Stimulated activated CD8-positive, alpha-beta memory T cell treated with anti-CD3 and anti-CD28 coated beads, Interleukin-15, amount 100 ng/mL, for 1 hour (primary cell): ENCODE results near the gene HEATR1.

ENCODE experiments used
- DNase-seq: peaks from one replicate; pipeline ENCODE4 v3.0.0-alpha.2; 2020; ENCODE audit warnings: low read depth

Gene HEATR1

DNA sequence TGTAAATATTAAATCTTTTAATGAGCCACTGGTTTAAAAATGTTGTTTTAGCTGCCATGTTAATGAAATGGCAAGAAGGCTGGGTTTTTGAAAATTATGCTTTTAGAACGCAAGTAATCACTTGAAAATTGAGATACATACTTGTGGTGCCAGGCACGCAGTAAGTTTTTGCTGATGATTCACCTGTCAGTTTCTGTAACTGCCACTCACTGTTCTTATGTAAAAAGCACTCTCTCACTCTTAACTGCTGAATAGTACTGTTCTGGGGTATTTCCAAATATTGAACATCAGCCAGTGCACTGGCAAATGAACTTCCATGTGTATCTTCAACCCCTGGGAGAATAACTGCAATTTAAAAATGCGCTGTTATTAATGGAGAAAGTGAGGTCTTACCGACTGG is 62.6 kb downstream of the HEATR1 start:
- no peak for DNase-seq

DNA sequence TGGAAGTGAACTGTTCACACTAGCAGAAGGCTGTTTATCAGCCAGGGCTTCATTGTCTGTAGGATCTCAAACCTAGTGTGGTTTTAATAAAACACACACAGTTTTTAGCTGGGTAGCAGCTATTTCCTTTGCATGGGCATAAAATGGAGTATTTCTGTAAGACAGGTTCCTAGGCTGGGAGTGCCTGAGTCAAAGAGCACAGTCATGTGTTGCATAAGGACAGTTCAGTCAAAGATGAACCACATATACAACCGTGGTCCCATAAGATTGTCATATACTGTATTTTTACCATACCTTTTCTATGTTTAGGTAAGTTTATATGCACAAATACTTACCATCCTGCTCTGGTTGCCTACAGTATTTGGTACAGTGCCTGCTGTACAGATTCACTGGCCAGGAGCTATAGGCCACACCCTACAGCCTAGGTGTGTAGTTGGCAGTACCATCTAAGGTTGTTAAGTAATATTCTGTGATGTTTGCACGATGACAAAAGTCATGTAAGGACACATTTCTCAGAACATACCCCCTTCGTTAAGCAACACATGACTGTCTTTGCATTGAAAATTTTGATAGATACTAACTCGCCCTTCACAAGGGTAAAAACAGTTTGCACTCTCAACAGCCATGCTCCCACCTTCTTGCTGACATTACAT is 63.4 kb downstream of the HEATR1 start:
- no peak for DNase-seq

DNA sequence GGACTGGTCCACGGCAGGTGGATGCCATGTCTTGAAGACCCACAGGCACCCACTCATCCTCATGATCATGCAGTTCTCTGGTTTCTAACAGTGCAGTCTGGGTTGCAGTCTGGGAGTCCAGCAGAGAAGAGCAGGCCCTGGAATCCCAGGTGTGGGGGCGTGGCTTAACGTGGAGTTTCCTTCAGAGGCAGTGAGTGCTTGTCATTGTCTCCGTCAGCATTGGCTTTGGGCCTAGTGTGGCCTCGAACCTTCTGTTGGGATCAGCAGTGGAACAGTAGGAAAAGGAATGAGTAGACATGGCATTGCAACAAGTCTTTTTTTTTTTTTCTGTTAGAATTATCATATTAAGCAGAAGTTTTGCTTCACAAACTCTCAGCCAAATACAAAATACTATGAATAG is 67.8 kb downstream of the HEATR1 start:
- no peak for DNase-seq

DNA sequence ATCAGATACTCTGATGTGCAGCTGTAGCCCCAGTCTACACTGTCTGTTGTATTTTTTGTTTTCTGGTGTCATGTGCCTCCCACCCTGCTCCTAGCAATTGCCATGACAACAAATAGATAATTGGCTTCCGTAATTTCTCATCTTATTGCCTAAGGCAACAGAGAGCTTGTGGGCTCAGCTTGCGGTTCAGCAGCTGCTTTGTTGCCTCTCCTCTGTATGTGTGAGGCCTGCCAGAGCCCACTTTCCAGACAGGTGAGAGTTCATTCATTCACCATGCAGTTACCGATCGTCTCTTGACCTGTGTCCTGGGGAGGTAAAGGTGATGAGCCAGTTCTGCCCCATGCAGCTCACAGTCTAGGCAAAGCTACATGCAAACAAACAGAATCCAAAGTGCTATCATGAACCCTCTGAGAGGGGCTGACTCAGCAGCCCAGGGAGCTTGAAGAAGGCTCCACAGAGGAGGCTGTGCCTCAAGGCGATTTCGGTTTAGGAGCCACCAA is 68.6 kb downstream of the HEATR1 start:
- DNase-seq: no peak

DNA sequence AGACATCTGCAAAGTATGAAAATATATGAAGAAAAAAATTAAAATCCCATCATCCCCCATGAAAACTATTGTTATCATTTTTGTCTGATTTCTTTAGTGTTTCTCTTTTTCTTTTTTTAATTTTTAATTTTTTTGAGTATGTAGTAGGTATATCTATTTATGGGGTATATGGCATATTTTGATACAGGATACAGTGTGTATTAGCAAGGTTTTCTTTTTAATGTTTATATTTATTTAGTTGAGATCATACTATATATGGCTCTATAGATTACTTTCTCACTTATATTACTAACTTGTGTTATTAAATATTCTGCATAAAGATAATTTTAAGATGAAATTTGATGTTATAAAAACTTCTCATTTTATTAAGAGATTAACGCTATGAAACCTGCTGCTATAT is 69.1 kb downstream of the HEATR1 start:
- no peak for DNase-seq

DNA sequence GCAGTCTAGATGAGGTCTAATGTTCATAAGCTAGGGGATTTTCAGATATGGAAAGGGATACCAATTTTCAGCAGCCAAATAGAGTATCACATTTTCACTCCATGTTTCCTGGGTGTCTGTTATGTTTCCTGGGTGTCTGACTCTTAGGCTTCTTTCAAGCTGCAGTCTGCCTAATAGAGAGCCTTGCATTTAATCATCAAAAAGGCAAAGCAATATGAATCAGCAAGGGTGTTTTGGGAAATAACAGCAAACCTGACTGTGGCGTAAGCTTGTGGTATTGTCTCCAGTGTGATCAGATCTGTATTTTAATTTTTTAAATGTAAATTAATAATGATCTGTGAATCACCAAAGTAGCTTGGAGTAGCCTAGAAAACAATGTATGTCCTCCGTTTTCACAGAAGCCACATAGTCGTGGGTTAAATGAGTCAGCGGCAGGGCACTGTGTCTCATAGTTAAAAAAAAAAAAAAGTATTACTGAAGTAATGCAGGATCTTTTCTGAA is 70.1 kb downstream of the HEATR1 start:
- peak; percentile 9 for DNase-seq

DNA sequence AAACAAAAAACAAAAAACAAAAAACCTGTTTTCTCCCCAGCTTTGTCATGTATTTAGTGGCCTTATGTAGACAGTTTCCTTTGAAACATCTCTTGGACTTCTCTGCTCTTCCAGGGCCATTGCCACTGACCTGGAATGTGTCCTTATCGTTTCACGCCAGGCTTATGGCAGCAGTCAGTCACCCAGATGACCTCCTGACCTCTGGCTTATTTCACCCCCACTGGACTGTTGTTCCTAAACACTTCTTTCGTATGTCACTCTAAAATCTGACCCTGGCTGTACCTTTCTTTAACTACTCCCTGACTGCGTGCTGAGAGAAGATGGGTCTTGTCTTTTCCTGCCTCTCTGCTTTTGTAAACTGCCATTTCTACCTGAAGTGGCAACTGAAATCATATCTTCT is 71.5 kb downstream of the HEATR1 start:
- DNase-seq: no peak

DNA sequence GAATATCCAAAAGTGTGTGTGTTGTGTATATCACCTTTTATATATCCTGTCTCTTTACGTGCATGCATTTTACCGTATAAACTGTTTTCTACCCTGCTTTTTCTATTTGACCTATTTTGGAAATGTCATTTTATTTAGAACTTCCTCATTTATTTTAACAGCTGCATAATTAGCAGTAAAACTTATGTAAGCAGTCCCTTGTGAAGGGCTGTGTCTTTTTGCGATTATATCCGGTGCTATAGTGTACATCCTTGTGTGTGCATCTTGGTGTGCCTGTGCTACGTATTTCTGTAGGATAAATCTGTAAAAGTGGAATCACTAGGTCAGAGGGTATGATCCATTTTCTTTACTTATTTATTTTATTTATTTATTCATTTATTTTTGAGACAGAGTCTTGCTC is 73.4 kb downstream of the HEATR1 start:
- DNase-seq: no peak

DNA sequence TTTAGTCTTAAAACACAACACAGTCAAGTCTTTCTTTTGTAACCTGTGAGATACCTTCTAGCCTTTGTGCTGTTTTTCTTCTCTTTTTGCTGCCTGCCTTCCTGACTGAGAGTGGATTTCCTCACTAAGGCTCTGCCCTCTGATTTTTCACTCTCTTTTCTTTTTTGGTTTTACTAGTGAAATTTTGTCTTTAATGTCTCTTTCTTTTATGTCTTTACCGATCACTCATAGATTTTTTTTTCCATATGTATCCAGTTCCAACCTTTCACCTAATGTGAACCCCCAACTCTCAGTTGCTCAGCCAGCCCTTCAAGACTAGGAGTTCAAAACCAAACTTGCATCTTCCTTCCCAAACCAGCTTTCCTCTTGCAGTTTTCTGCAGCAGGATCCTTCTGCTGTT is 74.0 kb downstream of the HEATR1 start:
- no peak for DNase-seq

DNA sequence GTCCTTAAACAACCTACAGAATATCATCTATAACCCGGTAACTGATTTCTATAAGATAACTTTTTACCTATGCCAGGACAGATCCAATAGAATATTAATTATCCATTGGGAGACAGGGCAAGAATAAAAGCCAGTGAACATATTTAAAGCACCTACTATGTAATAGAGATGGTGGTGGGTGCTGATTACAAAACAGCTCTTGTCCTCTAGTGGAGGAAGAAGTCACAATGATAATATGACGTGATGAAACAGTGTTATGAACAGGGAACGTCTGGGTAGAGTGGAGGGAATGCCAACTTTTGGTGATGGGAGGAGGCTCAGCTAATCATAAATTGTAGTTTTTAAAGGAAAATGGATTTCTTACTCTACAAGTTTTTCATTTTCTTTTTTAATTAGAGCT is 78.2 kb downstream of the HEATR1 start:
- DNase-seq: no peak

DNA sequence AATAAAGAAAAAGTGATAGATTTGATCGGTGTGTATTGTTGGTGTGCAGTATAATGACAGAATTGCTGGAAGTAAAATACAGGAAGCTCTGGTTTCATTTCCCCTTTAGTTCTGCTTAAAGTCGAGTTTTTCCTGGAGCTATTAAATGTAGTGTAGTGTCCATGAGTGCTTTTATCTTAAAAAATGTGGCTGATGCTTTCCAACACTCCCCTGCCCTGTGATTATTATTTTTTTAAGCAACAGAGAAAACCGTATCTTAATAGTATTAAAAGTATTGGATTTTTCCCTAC is 79.5 kb downstream of the HEATR1 start:
- DNase-seq: no peak

DNA sequence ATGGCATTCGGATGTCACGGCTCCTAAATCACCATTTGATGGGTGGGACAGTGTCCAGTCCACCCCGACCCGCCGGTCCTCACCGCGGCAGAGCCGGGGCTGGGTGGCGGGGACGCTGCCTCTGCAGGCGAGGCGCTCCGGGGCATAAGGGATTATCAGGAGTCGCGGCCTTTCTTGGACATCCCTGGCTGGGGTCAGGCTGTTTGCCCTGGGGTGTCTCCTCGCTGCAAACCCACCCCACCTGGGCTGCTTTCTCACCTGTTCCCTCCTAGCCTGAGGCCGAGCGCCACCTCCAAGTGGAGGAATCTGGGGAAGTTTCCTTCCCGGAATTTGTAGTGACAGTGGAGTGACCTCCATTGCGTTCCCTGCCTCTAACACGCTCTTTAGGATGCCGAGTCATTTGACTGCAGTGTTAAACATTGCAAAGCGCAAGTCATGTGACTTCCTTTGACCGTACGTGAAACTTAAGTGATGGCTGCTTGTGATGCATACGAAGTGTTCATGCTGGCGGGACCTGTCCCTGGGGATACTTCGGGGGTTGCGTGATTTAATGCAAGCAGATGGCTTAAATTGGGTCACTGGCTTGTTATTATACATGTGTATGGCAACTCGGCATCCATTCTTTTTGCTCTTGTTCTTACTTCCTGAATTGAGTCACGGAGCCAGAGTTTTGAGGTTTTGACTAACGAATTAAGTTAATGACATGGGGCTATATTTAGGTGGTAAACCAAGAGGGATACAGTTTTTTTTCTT is 80.0 kb downstream of the HEATR1 start:
- DNase-seq: peak; percentile 27

DNA sequence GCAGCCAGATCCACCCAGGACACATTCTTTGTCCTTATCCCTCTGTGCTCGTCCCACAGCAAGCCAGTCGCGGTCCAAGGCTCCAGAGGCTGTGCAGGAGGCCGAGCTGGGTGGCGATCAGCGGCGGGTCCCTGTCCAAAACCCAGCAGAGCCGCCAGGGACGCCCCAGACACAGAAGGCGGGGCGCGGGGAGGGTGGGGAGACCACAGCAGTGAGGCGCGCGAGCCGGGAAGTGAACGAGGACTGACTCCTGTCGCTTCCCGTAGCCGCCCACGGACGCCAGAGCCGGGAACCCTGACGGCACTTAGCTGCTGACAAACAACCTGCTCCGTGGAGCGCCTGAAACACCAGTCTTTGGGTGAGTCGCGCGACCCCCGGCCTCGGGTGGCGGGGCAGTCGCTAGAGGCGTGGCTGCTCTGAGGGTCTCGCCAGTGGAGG is 80.6 kb downstream of the HEATR1 start, which contains the start of gene LGALS8:
Gene LGALS8, plus strand, starts transcription at position 279 of the 438 bp plus-strand sequence. CDS start 2,089 bp downstream, outside the sequence.
- DNase-seq: peak; percentile 66

DNA sequence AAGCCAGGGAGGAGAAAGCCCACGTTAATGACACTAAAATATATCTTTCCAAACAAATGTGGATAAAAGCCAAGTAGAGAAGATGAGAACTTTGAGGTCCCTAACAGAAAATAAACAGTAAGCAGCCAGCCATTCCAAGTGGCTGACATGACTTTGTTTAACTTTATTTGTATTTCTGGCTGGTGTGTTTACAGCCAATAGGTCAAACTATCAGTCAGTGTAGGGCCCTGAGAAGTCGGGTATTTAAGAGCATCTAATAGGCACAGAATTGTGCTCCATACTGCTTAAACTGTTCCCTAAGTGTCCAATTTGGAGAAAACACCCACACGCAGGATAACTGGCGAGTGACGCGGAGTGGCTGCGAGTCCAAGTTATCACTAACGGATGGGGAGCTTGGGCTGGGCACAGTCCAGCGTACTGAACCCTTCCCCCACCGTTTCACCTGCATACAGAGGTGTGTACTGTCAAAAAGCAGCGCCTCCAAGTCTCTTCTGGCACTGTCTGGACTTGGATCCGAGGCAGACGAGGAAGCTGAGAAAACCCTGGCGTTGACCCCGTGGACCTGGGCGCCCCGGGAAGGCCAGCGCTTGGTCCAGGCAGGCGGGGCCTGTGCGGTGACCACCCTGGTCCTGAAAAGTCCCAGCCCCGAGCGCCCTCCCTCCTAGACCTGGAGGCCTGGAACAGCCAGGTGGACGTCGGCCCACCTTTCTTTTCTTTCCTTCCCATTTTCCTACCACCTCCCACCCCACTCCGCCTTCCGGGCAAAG is 81.2 kb downstream of the HEATR1 start:
- DNase-seq: no peak

DNA sequence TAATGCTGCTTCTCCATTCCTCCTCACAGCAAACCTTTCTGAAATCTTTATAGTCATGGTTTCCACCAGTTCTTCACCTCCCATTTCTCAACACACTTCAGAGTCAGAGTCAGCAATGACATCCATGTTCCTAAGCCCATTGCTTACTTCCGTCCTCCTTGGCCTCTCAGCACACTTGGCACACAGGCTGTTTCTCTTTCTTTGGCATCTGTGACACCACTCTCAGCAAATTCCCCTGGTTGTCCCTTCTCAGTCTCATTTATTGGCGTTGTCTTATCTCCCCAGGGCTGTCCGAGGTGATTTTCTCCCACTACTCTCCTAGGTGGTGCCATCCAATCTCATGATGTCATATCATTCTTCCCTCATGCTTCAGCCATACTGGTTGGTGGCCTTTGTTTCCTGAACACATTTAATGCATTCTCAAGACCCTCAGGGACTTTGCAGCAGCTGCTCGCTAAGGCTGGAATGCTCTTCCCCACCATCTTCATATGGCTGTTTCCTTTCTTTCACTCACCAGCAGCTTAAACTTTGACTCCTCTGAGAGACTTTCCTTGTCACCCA is 83.8 kb downstream of the HEATR1 start:
- no peak for DNase-seq

DNA sequence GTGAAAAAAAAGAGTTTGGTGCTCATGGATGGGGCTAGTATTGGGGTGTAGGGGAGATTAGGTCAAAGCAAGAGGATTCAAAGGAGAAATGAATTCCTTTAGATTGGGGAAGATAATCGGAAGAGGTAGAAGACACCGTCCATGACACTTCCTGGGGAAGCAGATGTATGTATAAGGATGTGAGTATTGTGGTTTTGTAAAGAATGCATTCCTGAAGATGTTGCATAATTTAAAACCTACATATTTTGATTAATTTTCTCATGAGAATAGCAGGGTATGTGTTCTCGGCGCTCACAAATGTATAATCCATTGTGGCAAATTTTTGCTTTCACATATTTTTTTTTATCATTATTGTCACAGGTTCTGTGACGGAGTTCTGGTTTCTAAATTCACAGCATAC is 86.0 kb downstream of the HEATR1 start:
- DNase-seq: no peak

DNA sequence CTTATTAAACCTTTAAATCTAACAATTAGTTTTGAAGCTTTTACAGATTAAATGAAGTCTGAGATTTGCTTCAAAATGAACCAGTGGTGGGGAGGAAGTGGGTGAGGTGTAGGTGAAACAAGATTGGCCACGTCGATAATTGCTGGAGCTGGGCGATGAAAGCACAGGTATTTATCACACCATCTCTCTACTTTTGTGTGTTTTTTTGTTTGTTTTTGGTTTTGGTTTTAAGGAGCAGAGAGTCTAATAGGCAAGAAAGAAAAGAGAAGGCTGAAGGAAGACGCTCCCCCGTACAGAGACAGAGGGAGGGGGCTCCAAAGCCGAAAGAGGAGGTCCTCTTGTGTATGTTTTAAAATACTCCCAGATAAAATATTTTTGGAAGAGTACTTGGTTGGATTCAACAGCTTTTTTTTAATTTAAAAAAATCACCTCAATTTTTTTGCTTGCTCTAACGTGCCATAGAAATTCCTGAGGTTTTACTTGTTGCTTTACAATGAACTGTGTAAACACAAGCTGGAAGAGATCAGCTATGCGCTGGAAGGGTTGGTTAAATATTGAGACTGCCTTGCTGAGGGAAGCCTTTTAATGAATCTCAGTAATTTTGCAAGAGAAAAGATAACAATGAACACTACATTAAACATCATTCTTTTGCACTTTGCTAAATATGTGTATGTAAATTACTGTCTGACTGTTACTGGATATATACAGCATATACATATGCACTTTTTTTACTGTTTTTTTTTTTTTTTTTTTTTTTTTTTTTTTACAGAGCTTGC is 87.2 kb downstream of the HEATR1 start:
- DNase-seq: no peak

DNA sequence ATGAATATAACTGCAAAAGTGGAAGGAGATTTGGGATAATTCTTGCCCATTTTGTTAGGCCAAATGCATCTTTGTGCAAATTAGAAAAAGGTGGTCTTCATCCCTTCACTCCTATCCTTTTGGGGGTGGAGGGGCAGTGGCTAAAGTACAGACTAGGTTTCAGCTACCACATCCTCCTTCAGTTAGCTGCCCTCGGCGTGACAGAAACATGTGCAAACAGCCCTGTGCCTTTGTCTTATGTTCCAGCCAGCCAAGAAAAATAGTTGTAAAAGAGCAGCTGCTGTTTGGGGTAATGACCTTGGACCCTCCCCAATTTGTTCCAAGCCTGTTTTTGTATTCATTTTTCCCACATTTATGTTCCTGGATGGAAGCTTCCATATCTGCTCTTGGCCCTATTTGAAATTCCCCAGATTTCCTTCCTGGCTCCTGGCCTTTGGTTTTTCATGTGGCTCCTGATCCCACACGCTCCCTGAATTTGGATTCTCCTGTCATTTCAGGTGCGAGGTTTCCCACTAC is 88.8 kb downstream of the HEATR1 start:
- DNase-seq: no peak

DNA sequence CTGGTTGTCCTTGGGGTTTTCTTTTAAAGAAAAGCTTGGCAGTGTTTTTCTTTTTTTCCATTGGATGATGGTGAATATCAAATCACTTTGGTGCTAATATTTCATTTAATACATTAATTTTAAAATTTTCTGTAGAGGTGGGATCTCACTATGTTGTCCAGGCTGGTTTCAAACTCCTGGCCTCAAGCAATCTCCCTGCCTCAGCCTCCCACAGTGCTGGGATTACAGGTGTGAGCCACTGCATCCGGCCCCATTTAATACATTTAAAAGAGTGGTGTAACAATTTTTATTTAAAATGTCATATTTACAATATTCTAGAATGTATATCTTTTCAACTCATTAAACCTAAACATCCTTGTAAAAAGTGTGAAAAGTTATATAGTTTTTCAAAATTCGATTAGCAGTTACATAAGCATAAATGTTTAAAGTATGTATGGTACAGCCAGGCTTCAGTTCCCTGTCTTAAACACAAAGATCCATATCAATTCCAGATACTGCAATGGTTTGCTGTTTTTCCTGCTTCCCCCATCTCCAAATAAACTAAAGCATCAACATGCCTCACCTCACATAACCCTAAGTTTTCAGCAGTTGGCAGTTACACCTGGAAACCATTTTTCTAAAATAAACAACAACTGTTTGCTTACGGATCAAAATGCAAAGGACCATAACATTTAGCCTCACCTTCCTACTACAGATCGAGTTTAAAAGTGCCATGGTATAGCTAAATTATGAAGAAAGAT is 89.4 kb downstream of the HEATR1 start:
- no peak for DNase-seq

DNA sequence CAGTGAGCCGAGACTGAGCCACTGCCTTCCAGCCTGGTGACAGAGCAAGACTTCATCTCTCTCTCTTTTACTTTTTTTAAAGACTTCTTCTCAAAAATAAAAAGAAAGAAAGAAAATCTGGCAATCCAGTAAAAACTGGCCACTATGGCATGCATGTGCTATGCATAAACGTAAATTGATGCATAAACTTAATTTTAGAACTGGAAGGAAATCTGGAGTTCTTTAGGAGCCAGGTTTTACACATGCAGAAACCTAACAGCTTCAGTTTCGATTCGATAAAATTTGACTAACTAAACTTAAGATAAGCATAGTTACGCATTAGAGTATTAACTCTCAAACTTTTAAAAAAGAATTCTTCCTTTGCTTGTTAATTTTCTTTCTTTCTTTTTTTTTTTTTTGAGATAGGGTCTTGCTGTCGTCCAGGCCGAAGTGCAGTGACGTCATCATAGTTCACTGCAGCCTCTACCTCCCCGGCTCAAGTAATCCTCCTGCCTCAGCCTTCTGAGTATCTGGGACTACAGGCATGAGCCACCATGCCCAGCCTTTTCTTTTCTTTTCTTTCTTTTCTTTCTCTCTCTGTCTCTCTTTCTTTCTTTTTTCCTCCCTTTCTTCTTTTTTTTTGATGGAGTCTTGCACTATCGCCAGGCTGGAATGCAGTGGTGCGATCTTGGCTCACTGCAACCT is 92.4 kb downstream of the HEATR1 start:
- no peak for DNase-seq
